Left cardiac atrium (tissue), 2 donors: ENCODE measurements around the gene HABP4. TPM values are rescaled to one million over a fixed set of nuclear protein-coding genes. Genes with fewer than 3 reads are reported as not detected.

Experiments used
- total RNA-seq, 2 donors: library from RNA; stranded (reverse); fragmentation: NEBNext Ultra II Directional; extraction: Animal tissue kit (Norgen Biotek cat#: 25700); gene quantifications; one replicate each; pipeline ENCODE4 v1.2.1, GENCODE V29; 2021
- donor health status: DM: no; HTN: yes; CAD: no; lungs with severe emphysema.
- donor health status: DM: yes; HTN: yes; CAD: no.

HABP4 gene
- total RNA-seq, 2 donors from 2014 or later: 19.2 to 19.5 TPM

Other genes with a start within 250 kb of the HABP4 start
- 1 to 10 TPM in 1 of 2 donors, under 1 TPM in 1; 0.76 to 1.4 TPM for gene HSD17B3, start 148.0 kb upstream of the HABP4 start, total RNA-seq
- gene SLC35D2, start 66.5 kb upstream of the HABP4 start, total RNA-seq: 10 to 100 TPM; 14.1 to 14.2 TPM
- gene ZNF367, start 31.8 kb upstream of the HABP4 start, total RNA-seq: 1 to 10 TPM; 2.2 to 3.1 TPM
- gene CDC14B, start 169.7 kb downstream of the HABP4 start, total RNA-seq: 10 to 100 TPM; 15.1 to 20.4 TPM
- gene PRXL2C, start 205.1 kb downstream of the HABP4 start, total RNA-seq: 10 to 100 TPM; 19.3 to 25.3 TPM